Vagina (tissue), 2 donors: ENCODE results near the gene DDX21.
"Not testable (repeated sequence)": the region's sequence is repeated elsewhere in the genome, so short reads cannot be mapped to it uniquely, and the experiment has no call there.

ENCODE experiments used
- CTCF ChIP-seq, 3 experiments: fragments of 450-650 bp in 2 of 3; fragments of 200-600 bp in 1 of 3; sonication (generic) in 1 of 3; IDR thresholded peaks; one replicate each; pipeline ENCODE4 v1.5.1; 2017 to 2019; ENCODE audit warnings: antibody characterized with exemption in 3 of 3, mild to moderate bottlenecking in 2 of 3, moderate library complexity in 2 of 3
- POLR2AphosphoS5 ChIP-seq, 2 donors: sonication (generic); formaldehyde crosslinking; IDR thresholded peaks; one replicate each; pipeline ENCODE4 v1.9.0; 2017; ENCODE audit warnings: antibody characterized with exemption in 2 of 2, mild to moderate bottlenecking in 2 of 2, low read depth in 1 of 2; ENCODE audit not compliant: insufficient read depth in 1 of 2

GRCh38 chr10:68929157-68929556 lies 26.8 kb upstream of the DDX21 start:
- TF ChIP-seq CTCF (IDR thresholded peaks at IDR 0.05); POLR2AphosphoS5 (IDR thresholded peaks at IDR 0.05; ENCODE audit: insufficient read depth in 1 of 2, low read depth in 1 of 2): not testable (repeated sequence)
